Tibial artery (tissue), 4 donors: Measurements from ENCODE around the gene COL2A1.

Experiments
- DNase-seq, 2 donors: peaks; one replicate each; pipeline ENCODE4 v3.0.0-alpha.2; 2019
- H3K27ac ChIP-seq, 2 donors: fragments of 200-600 bp; sonication (generic) in 1 of 2; 1 replicate in 1 of 2; 2 replicates in 1 of 2; pipeline ENCODE4 v1.5.1; 2018 to 2019; ENCODE audit warnings: mild to moderate bottlenecking in 1 of 2
- H3K27me3 ChIP-seq, 2 donors: fragments of 200-600 bp; sonication (generic) in 1 of 2; one replicate each; pipeline versions ENCODE4 v1.5.1 to v1.6.0; 2016 to 2019
- H3K36me3 ChIP-seq, 3 donors: fragments of 200-600 bp; sonication (generic) in 2 of 3; one replicate each; pipeline ENCODE4 v1.5.1; 2016 to 2019; ENCODE audit warnings: mild to moderate bottlenecking in 2 of 3
- H3K4me1 ChIP-seq, 4 donors: fragments of 200-600 bp; sonication (generic) in 2 of 4; 1 replicate in 3 of 4; 2 replicates in 1 of 4; pipeline ENCODE4 v1.5.1; 2016 to 2019
- H3K4me3 ChIP-seq, 2 donors: fragments of 200-600 bp; sonication (generic) in 1 of 2; 1 replicate in 1 of 2; 2 replicates in 1 of 2; pipeline ENCODE4 v1.5.1; 2018 to 2019; ENCODE audit warnings: mild to moderate bottlenecking in 2 of 2
- H3K9me3 ChIP-seq, 3 donors: fragments of 200-600 bp; sonication (generic) in 1 of 3; one replicate each; pipeline ENCODE4 v1.5.1; 2016 to 2019
- CTCF ChIP-seq, 2 experiments: fragments of 200-600 bp in 1 of 2; fragments of 450-650 bp in 1 of 2; IDR thresholded peaks; one replicate each; pipeline ENCODE4 v1.5.1; 2017 to 2019; ENCODE audit warnings: antibody characterized with exemption in 2 of 2, mild to moderate bottlenecking in 1 of 2, moderate library complexity in 1 of 2
- intact Hi-C: fragments of 100-400 bp; cut with DNase I; formaldehyde crosslinking; loops from one replicate; pipeline ENCODE4 v1.15.0; 2023; ENCODE audit warnings: low total_unique reads

Gene COL2A1

GRCh38 chr12:47970843-47971242 is 33.4 kb downstream of the COL2A1 start:
- no peaks in the 10 kb centered on the region for H3K9me3 ChIP-seq
- H3K27me3 ChIP-seq, result no peaks in the 10 kb centered on the region
- no peak for DNase-seq
- no peak for TF ChIP-seq CTCF (IDR thresholded peaks at IDR 0.05)
- peaks cover 0 to 37% (median 0%) of the 10 kb centered on the region in 3 donors for H3K36me3 ChIP-seq
- H3K27ac ChIP-seq, result no peak overlapping the region
- intact Hi-C loops, result no loop called here
- H3K4me3 ChIP-seq, result no peak overlapping the region
- peaks cover 0 to 13% (median 0%) of the 10 kb centered on the region in 4 donors for H3K4me1 ChIP-seq

- no peaks in the 10 kb centered on the region for H3K9me3 ChIP-seq
- no peak for DNase-seq
- H3K4me1 ChIP-seq, result peaks cover 0 to 17% (median 3%) of the 10 kb centered on the region in 4 donors
- no peak overlapping the region for H3K4me3 ChIP-seq
- no peaks in the 10 kb centered on the region for H3K27me3 ChIP-seq
- no peak overlapping the region for H3K27ac ChIP-seq
- intact Hi-C loops, result no loop called here
- no peak for TF ChIP-seq CTCF (IDR thresholded peaks at IDR 0.05)
- H3K36me3 ChIP-seq, result peaks cover 0 to 37% (median 0%) of the 10 kb centered on the region in 3 donors
Observed at GRCh38 chr12:47969845-47970244, 34.4 kb downstream of the COL2A1 start.

- Histone ChIP-seq H3K4me3 (no peak overlapping the region), H3K27me3 (no peaks in the 10 kb centered on the region), H3K36me3 (peaks cover 0 to 37% (median 0%) of the 10 kb centered on the region in 3 donors), H3K27ac (peak overlapping the region in 1 of 2 donors; percentile 12), H3K9me3 (no peaks in the 10 kb centered on the region), H3K4me1 (peaks cover 0 to 33% (median 16%) of the 10 kb centered on the region in 4 donors)
- intact Hi-C loops, result no loop called here
- peak in 1 of 2 donors; percentile 35 for DNase-seq
- no peak for TF ChIP-seq CTCF (IDR thresholded peaks at IDR 0.05)
Observed at GRCh38 chr12:47967461-47968321, 36.6 kb downstream of the COL2A1 start.

- H3K4me3 ChIP-seq, result no peak overlapping the region
- no peak overlapping the region for H3K27ac ChIP-seq
- H3K36me3 ChIP-seq, result peaks cover 0 to 33% (median 0%) of the 10 kb centered on the region in 3 donors
- H3K4me1 ChIP-seq, result peaks cover 0 to 33% (median 19%) of the 10 kb centered on the region in 4 donors
- H3K9me3 ChIP-seq, result no peaks in the 10 kb centered on the region
- intact Hi-C loops, result no loop called here
- no peak for TF ChIP-seq CTCF (IDR thresholded peaks at IDR 0.05)
- DNase-seq, result no peak
- no peaks in the 10 kb centered on the region for H3K27me3 ChIP-seq
Observed at GRCh38 chr12:47965581-47965980, 38.7 kb downstream of the COL2A1 start.

- Histone ChIP-seq H3K27me3 (no peaks in the 10 kb centered on the region), H3K9me3 (no peaks in the 10 kb centered on the region), H3K27ac (peak overlapping the region; percentile 72 to 76), H3K4me1 (peaks cover 0 to 33% (median 19%) of the 10 kb centered on the region in 4 donors), H3K36me3 (peaks cover 0 to 33% (median 0%) of the 10 kb centered on the region in 3 donors), H3K4me3 (peak overlapping the region; percentile 84 to 94)
- no peak for TF ChIP-seq CTCF (IDR thresholded peaks at IDR 0.05)
- peak in 1 of 2 donors; percentile 73 for DNase-seq
- intact Hi-C loops, result no loop called here
Observed at GRCh38 chr12:47964106-47964728, 40.1 kb downstream of the COL2A1 start.
